Mucosa of rectum (tissue), 2 donors: ENCODE data around the gene LPA.
"Not testable (repeated sequence)": the region's sequence is repeated elsewhere in the genome, so short reads cannot be mapped to it uniquely, and the experiment has no call there.

Experiments used
- H3K27ac ChIP-seq, 2 donors: one replicate each; pipeline ENCODE4 v1.7.0; 2013; ENCODE audit warnings: inconsistent platforms in 2 of 2, low read depth in 2 of 2, low read length in 2 of 2
- H3K27me3 ChIP-seq, 2 donors: one replicate each; pipeline ENCODE4 v1.7.0; 2013; ENCODE audit warnings: low read length in 2 of 2; ENCODE audit not compliant: control insufficient read depth in 2 of 2, insufficient read depth in 2 of 2
- H3K36me3 ChIP-seq, 2 donors: one replicate each; pipeline ENCODE4 v1.7.0; 2013; ENCODE audit warnings: low read length in 2 of 2; ENCODE audit not compliant: control insufficient read depth in 2 of 2, insufficient read depth in 2 of 2
- H3K4me1 ChIP-seq, 2 donors: one replicate each; pipeline ENCODE4 v1.7.0; 2013; ENCODE audit warnings: low read length in 2 of 2, mild to moderate bottlenecking in 1 of 2; ENCODE audit not compliant: control insufficient read depth in 2 of 2, insufficient read depth in 2 of 2
- H3K4me3 ChIP-seq, 2 donors: one replicate each; pipeline ENCODE4 v1.7.0; 2013; ENCODE audit warnings: low read length in 2 of 2
- H3K9ac ChIP-seq, 2 donors: one replicate each; pipeline ENCODE4 v1.7.0; 2013; ENCODE audit warnings: low read length in 2 of 2, low read depth in 1 of 2, mild to moderate bottlenecking in 1 of 2
- H3K9me3 ChIP-seq, 2 donors: one replicate each; pipeline ENCODE4 v1.7.0; 2013; ENCODE audit warnings: low read length in 2 of 2; ENCODE audit not compliant: control insufficient read depth in 2 of 2
- donor health status: healthy.
- donor health status: Normal muscosa, but diverticular disease.

Gene LPA, protein sequence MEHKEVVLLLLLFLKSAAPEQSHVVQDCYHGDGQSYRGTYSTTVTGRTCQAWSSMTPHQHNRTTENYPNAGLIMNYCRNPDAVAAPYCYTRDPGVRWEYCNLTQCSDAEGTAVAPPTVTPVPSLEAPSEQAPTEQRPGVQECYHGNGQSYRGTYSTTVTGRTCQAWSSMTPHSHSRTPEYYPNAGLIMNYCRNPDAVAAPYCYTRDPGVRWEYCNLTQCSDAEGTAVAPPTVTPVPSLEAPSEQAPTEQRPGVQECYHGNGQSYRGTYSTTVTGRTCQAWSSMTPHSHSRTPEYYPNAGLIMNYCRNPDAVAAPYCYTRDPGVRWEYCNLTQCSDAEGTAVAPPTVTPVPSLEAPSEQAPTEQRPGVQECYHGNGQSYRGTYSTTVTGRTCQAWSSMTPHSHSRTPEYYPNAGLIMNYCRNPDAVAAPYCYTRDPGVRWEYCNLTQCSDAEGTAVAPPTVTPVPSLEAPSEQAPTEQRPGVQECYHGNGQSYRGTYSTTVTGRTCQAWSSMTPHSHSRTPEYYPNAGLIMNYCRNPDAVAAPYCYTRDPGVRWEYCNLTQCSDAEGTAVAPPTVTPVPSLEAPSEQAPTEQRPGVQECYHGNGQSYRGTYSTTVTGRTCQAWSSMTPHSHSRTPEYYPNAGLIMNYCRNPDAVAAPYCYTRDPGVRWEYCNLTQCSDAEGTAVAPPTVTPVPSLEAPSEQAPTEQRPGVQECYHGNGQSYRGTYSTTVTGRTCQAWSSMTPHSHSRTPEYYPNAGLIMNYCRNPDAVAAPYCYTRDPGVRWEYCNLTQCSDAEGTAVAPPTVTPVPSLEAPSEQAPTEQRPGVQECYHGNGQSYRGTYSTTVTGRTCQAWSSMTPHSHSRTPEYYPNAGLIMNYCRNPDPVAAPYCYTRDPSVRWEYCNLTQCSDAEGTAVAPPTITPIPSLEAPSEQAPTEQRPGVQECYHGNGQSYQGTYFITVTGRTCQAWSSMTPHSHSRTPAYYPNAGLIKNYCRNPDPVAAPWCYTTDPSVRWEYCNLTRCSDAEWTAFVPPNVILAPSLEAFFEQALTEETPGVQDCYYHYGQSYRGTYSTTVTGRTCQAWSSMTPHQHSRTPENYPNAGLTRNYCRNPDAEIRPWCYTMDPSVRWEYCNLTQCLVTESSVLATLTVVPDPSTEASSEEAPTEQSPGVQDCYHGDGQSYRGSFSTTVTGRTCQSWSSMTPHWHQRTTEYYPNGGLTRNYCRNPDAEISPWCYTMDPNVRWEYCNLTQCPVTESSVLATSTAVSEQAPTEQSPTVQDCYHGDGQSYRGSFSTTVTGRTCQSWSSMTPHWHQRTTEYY (N-terminal part only)

GRCh38 chr6:160664198-160664597, at the start of gene LPA:
LPA (minus strand) TSS chr6:160664275; CDS start chr6:160664214, 61 bp downstream.
- H3K27ac ChIP-seq, H3K4me1 ChIP-seq, H3K27me3 ChIP-seq, H3K9me3 ChIP-seq, H3K4me3 ChIP-seq, H3K36me3 ChIP-seq, H3K9ac ChIP-seq: not testable (repeated sequence)

DNA sequence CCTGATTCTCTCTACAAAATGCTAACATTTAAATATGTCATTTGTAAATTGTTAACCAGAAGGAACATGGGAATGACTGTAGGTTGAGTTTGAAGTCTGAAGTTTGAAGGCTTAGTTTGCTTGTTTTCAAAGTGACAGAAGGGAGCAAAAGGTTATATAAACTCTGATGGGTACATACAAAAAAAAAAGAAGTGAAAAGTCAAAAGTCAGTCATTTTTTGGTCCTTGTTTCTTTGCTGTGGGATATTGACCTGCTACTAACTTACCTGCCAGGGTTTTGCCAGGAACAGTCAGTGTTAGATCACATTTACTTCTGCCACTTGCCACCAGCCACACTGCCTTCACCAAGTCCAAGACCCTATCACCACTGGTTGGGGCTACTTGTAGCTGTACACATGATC, 44.9 kb upstream of the LPA start:
- not testable (repeated sequence) for H3K4me3 ChIP-seq, H3K27ac ChIP-seq, H3K9ac ChIP-seq, H3K4me1 ChIP-seq, H3K27me3 ChIP-seq, H3K36me3 ChIP-seq, H3K9me3 ChIP-seq

GRCh38 chr6:160704688-160705087, 40.6 kb upstream of the LPA start:
- not testable (repeated sequence) for H3K9ac ChIP-seq, H3K27ac ChIP-seq, H3K36me3 ChIP-seq, H3K9me3 ChIP-seq, H3K4me1 ChIP-seq, H3K27me3 ChIP-seq, H3K4me3 ChIP-seq

GRCh38 chr6:160701918-160702680, 38.0 kb upstream of the LPA start, which contains the start of gene PLG:
PLG (plus strand) TSS chr6:160702244; CDS start chr6:160702305, 61 bp downstream.
- H3K9ac ChIP-seq, H3K27me3 ChIP-seq, H3K36me3 ChIP-seq, H3K27ac ChIP-seq, H3K4me1 ChIP-seq, H3K9me3 ChIP-seq, H3K4me3 ChIP-seq: not testable (repeated sequence)

GRCh38 chr6:160697826-160698225, 33.8 kb upstream of the LPA start:
- Histone ChIP-seq H3K4me3 (no peak overlapping the region), H3K36me3 (no peaks in the 10 kb centered on the region), H3K9ac (no peak overlapping the region), H3K4me1 (no peaks in the 10 kb centered on the region), H3K9me3 (no peaks in the 10 kb centered on the region), H3K27ac (no peak overlapping the region), H3K27me3 (no peaks in the 10 kb centered on the region)

DNA sequence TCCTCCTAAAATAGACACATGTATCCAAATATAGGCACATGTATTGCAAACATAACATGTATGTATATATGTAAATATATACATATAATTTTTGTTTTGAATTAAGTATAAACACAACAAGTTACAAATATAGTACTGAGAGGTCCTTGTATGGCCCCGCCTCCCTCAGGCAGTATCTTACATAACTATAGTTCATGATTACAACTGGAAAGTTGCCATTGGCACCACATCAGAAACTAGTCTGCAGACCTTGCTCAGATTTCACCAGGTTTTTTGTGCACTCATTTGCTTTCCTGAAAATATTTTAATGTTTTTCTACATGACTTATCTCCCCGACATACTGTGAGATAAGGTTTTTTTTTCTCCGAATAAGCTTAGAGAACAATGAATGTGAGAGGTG, 32.8 kb upstream of the LPA start:
- H3K36me3 ChIP-seq, H3K4me3 ChIP-seq, H3K27ac ChIP-seq, H3K9me3 ChIP-seq, H3K9ac ChIP-seq, H3K4me1 ChIP-seq, H3K27me3 ChIP-seq: not testable (repeated sequence)

DNA sequence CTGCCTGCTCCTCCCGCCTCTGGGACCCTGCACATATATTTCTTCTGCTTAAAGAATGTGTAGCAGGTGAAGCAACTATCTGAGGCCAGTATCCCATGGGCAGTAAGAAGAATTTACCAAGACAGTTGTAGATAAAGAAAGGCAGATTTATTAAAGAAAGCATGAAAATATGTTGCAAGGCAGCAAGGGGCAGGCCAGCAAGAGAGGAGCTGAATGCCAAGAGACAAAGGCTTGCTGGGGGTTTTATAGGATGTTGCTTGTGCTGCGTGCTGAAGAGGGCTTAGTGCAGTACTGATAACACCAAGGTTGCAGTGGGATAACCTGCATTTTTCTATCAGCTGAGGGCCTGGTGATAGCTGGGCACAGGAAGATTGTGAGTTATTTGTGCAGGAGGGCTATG, 31.5 kb upstream of the LPA start:
- not testable (repeated sequence) for H3K27me3 ChIP-seq, H3K36me3 ChIP-seq, H3K9ac ChIP-seq, H3K27ac ChIP-seq, H3K9me3 ChIP-seq, H3K4me3 ChIP-seq, H3K4me1 ChIP-seq

DNA sequence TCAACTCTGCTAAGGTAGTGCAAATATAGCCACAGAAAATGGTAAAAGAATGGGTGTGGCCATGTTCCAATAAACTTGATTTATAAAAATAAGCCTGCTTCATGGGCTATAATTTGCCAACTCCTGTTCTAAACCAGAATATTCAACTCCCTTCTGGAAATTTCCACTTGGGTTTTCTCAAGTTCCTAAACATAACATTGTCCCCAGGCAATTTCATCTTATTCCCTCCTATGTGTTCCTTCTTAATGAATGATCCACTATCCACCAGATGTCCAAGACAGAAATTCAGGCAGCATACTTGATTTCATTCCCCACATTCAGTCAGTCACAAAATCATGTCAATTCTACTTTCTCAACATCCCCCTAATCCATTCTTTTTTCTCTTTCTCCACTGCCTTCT, 30.9 kb upstream of the LPA start:
- H3K4me1 ChIP-seq, H3K9ac ChIP-seq, H3K36me3 ChIP-seq: not testable (repeated sequence)

DNA sequence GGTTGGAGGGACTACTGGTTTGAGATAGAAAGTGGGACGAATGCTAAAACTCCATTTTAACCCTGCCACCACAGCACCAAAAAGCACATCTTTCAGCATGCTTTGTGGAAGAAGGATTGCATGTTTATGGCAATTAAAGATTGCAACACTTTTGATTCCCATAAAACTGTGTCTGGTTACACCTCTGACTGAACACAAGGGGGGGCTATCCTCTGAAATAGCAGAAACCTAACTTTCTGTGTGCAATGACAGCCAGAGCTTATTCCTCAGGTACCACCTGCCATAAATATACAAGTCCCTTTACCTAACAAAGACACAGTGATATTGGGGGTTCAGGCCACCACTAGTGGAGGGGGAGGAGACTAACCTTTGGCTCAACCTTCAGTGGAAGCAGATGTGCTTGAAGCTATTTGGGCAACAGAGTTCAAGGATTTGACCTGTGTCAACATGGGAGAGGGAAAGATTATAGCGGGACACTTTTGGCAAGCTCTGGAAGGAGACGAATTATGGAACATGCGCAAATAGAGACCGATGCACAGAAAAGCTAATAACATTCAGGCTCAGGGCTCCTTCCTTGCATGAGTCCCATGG, 28.4 kb upstream of the LPA start:
- Histone ChIP-seq H3K9me3 (no peaks in the 10 kb centered on the region), H3K27ac (no peak overlapping the region), H3K9ac (no peak overlapping the region), H3K4me1 (no peaks in the 10 kb centered on the region), H3K27me3 (no peaks in the 10 kb centered on the region), H3K36me3 (no peaks in the 10 kb centered on the region), H3K4me3 (no peak overlapping the region)

More for the DNA sequence above, 30.9 kb upstream of the LPA start:
- H3K4me3 ChIP-seq, H3K27me3 ChIP-seq, H3K27ac ChIP-seq, H3K9me3 ChIP-seq: not testable (repeated sequence)
